Measurements from ENCODE around the gene SLX4IP. TPM values are rescaled to one million over a fixed set of nuclear protein-coding genes. Genes with fewer than 3 reads are reported as not detected.
A peak's percentile ranks its signal among the peaks of the same experiment; 100 is the strongest.

SLX4IP gene
- polyA plus RNA-seq, 2 of the 4 experiments (the other 2 are of a cell fraction) = 3.4 to 7.5 TPM

GRCh38 chr20:10639737-10640556 lies 204.8 kb downstream of the SLX4IP start:
- ChIA-PET POLR2A (interaction anchor here (0.7 to 1.4 kb wide), 3 partner anchors 9 to 206 kb away, joined by 3 read pairs; partner anchors contain the start of gene MKKS), CTCF (interaction anchor here (0.7 to 3.7 kb wide), 13 partner anchors 10 to 1232 kb away, joined by 3 to 19 read pairs (median 4); no protein-coding TSS in a partner anchor)
- ATAC-seq (peak in 1 of 2 experiments; percentile 8; a peak in 3 of 6 replicates), DNase-seq (ENCODE audit: low read depth in 1 of 2, low spot score in 1 of 2) (no peak), FAIRE-seq (no peak)
- no peak overlapping the region for H3K27ac ChIP-seq
- peaks cover 57% of the 10 kb centered on the region for H3K4me1 ChIP-seq
- 87% methylated on average over 18 of the region's 18 CpGs for WGBS (ENCODE audit: missing lambda C conversion rate)
- H3K9me3 ChIP-seq = no peaks in the 10 kb centered on the region
- H3K4me3 ChIP-seq = no peak overlapping the region
- H3K4me2 ChIP-seq = no peak overlapping the region
- TF ChIP-seq, protein P1, sequence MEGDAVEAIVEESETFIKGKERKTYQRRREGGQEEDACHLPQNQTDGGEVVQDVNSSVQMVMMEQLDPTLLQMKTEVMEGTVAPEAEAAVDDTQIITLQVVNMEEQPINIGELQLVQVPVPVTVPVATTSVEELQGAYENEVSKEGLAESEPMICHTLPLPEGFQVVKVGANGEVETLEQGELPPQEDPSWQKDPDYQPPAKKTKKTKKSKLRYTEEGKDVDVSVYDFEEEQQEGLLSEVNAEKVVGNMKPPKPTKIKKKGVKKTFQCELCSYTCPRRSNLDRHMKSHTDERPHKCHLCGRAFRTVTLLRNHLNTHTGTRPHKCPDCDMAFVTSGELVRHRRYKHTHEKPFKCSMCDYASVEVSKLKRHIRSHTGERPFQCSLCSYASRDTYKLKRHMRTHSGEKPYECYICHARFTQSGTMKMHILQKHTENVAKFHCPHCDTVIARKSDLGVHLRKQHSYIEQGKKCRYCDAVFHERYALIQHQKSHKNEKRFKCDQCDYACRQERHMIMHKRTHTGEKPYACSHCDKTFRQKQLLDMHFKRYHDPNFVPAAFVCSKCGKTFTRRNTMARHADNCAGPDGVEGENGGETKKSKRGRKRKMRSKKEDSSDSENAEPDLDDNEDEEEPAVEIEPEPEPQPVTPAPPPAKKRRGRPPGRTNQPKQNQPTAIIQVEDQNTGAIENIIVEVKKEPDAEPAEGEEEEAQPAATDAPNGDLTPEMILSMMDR (IDR thresholded peaks at IDR 0.05) = no peak
- TF ChIP-seq HOXB13 (CRISPR knock-in tag; IDR thresholded peaks at IDR 0.05; ENCODE audit: low read depth) (no peak), RAD21 (conservative IDR thresholded peaks at IDR 0.05 in 1 of 2, IDR thresholded peaks at IDR 0.05 in 1 of 2) (no peak), CHD2 (IDR thresholded peaks at IDR 0.05; ENCODE audit: low read length, partially characterized antibody) (no peak), POLR2AphosphoS2 (conservative IDR thresholded peaks at IDR 0.05; ENCODE audit: low read length) (no peak; the same call in 1 of the 2 replicates), EP300 (IDR thresholded peaks at IDR 0.05) (no peak), CHD4 (IDR thresholded peaks at IDR 0.05; ENCODE audit: borderline replicate concordance) (no peak), JUNB (IDR thresholded peaks at IDR 0.05) (no peak), E2F6 (IDR thresholded peaks at IDR 0.05; ENCODE audit: borderline replicate concordance, low read depth) (no peak), RARB (CRISPR knock-in tag; IDR thresholded peaks at IDR 0.05) (no peak), CEBPB (IDR thresholded peaks at IDR 0.05) (no peak), RFX5 (IDR thresholded peaks at IDR 0.05) (no peak), FOSB (CRISPR knock-in tag; IDR thresholded peaks at IDR 0.05) (no peak), NFE2L2 (conservative IDR thresholded peaks at IDR 0.05; ENCODE audit: low read length) (no peak), JUN (IDR thresholded peaks at IDR 0.05) (no peak; a peak in 1 of 5 replicates), CBX2 (IDR thresholded peaks at IDR 0.05; ENCODE audit: borderline replicate concordance, low read depth) (no peak), MYC (IDR thresholded peaks at IDR 0.05; ENCODE audit: borderline replicate concordance, low read length) (no peak), NPAS2 (CRISPR knock-in tag; IDR thresholded peaks at IDR 0.05; ENCODE audit: borderline replicate concordance) (no peak), FOXS1 (CRISPR knock-in tag; IDR thresholded peaks at IDR 0.05) (no peak), BHLHE40 (IDR thresholded peaks at IDR 0.05; ENCODE audit: low read depth, low read length) (no peak)

DNA sequence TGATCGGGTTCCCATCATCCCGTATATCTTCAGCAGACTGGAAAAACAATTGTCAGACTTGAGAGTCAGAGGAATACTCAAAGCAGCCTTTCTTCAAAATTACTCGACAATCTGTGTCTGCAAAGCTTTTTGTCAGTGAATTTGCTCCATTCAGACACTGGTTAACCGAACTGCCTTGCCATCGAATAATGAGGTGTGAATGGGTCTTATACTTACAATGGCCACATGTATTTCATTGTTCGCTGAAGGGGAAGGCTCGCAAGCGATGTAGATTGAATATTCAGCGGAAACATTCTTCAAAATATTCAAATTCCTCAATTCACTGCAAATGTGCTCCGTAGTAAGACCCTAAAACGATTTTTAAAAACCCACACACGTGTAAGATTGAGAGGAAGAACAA lies 205.8 kb downstream of the SLX4IP start:
- peaks cover 47% of the 10 kb centered on the region for H3K4me1 ChIP-seq
- CTCF ChIA-PET = interaction anchor here (1.0 to 3.7 kb wide), 8 partner anchors 9 to 1233 kb away, joined by 3 to 19 read pairs (median 8); no protein-coding TSS in a partner anchor
- FAIRE-seq = no peak
- no peak overlapping the region for H3K4me3 ChIP-seq
- H3K9me3 ChIP-seq = no peaks in the 10 kb centered on the region
- H3K4me2 ChIP-seq = no peak overlapping the region
- DNase-seq (ENCODE audit: low read depth in 1 of 2, low spot score in 1 of 2) = no peak
- WGBS (ENCODE audit: missing lambda C conversion rate) = 91% methylated on average over 12 of the region's 12 CpGs
- H3K27ac ChIP-seq = no peak overlapping the region
- POLR2A ChIA-PET = interaction anchor here (0.6 to 0.9 kb wide), 2 partner anchors 18 to 34 kb away, joined by 3 to 8 read pairs; no protein-coding TSS in a partner anchor
- ATAC-seq = no peak
- TF ChIP-seq RAD21 (conservative IDR thresholded peaks at IDR 0.05 in 1 of 2, IDR thresholded peaks at IDR 0.05 in 1 of 2) (no peak), NFE2L2 (conservative IDR thresholded peaks at IDR 0.05; ENCODE audit: low read length) (no peak), FOSL2 (IDR thresholded peaks at IDR 0.05) (no peak), FOSL2 (CRISPR knock-in tag; IDR thresholded peaks at IDR 0.05) (no peak)
- TF ChIP-seq, protein P1 (IDR thresholded peaks at IDR 0.05) = no peak
- TF ChIP-seq, protein P2, sequence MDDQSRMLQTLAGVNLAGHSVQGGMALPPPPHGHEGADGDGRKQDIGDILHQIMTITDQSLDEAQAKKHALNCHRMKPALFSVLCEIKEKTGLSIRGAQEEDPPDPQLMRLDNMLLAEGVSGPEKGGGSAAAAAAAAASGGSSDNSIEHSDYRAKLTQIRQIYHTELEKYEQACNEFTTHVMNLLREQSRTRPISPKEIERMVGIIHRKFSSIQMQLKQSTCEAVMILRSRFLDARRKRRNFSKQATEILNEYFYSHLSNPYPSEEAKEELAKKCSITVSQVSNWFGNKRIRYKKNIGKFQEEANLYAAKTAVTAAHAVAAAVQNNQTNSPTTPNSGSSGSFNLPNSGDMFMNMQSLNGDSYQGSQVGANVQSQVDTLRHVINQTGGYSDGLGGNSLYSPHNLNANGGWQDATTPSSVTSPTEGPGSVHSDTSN (IDR thresholded peaks at IDR 0.05) = no peak
